H1 (cell line): ENCODE results near the gene ENDOV. TPM values are rescaled to one million over a fixed set of nuclear protein-coding genes. Genes with fewer than 3 reads are reported as not detected.
A peak's percentile ranks its signal among the peaks of the same experiment; 100 is the strongest.

Source experiments
- CTCF ChIA-PET: fragments of 300-600 bp; sonication (Branson Sonifier 250); formaldehyde crosslinking; loops from one replicate; lab custom pipeline; 2021; ENCODE audit not compliant: partially characterized antibody; lab: Charles Lee
- POLR2A ChIA-PET: fragments of 300-600 bp; sonication (Branson Sonifier 250); formaldehyde crosslinking; loops from one replicate; lab custom pipeline; 2021; ENCODE audit warnings: inconsistent platforms; ENCODE audit not compliant: partially characterized antibody; lab: Charles Lee
- DNase-seq, 2 experiments: peaks; one replicate each; pipeline versions ENCODE4 v3.0.0 to v3.0.0-alpha.2; 2010 to 2022; ENCODE audit warnings: low spot score in 2 of 2, low read depth in 1 of 2, mixed read lengths in 1 of 2
- FAIRE-seq: peaks from 2 replicates; lab custom pipeline; 2011; peaks lifted over from hg19 to GRCh38; lab: Jason Lieb, UNC
- H2AFZ ChIP-seq: 2 replicates; pipeline ENCODE4 v1.8.1; 2012; ENCODE audit warnings: low read length, inconsistent platforms
- H2AK5ac ChIP-seq: 2 replicates; pipeline ENCODE4 v1.6.1; 2013; ENCODE audit warnings: low read depth, low read length
- H2BK120ac ChIP-seq: replicated peaks from 2 replicates; pipeline ENCODE3; 2013; ENCODE audit warnings: low read depth, low read length, inconsistent platforms
- H2BK12ac ChIP-seq: 2 replicates; pipeline ENCODE4 v1.6.1; 2013; ENCODE audit warnings: low read depth, low read length
- H2BK15ac ChIP-seq: 2 replicates; pipeline ENCODE4 v1.6.1; 2013; ENCODE audit warnings: low read length
- H2BK20ac ChIP-seq: 2 replicates; pipeline ENCODE4 v1.6.1; 2013; ENCODE audit warnings: low read length
- H2BK5ac ChIP-seq: 2 replicates; pipeline ENCODE4 v1.6.1; 2013; ENCODE audit warnings: low read depth, low read length
- H3K14ac ChIP-seq: 2 replicates; pipeline ENCODE4 v1.6.1; 2013; ENCODE audit warnings: inconsistent platforms; ENCODE audit not compliant: insufficient read length
- H3K18ac ChIP-seq: 2 replicates; pipeline ENCODE4 v1.6.1; 2013; ENCODE audit warnings: low read length; ENCODE audit errors: extremely low read depth
- H3K23ac ChIP-seq: 2 replicates; pipeline ENCODE4 v1.6.1; 2013; ENCODE audit warnings: inconsistent platforms; ENCODE audit not compliant: insufficient read length
- H3K23me2 ChIP-seq: 2 replicates; pipeline ENCODE4 v1.6.1; 2013; ENCODE audit warnings: low read depth, low read length
- H3K27ac ChIP-seq: 2 replicates; pipeline ENCODE4 v1.6.1; 2011; ENCODE audit warnings: low read depth, low read length, inconsistent platforms
- H3K27me3 ChIP-seq, 4 experiments: replicated peaks in 1 of 4; 1 replicate in 1 of 4; 2 replicates in 3 of 4; pipeline versions ENCODE4 v1.6.1 to v1.8.1; 2011 to 2013; ENCODE audit warnings: low read length in 3 of 4, mild to moderate bottlenecking in 3 of 4, inconsistent platforms in 2 of 4, mixed read lengths in 2 of 4, moderate library complexity in 1 of 4; ENCODE audit not compliant: control insufficient read depth in 3 of 4, insufficient read depth in 3 of 4; ENCODE audit errors: extremely low read depth in 1 of 4
- H3K36me3 ChIP-seq, 4 experiments: 2 replicates each; pipeline versions ENCODE4 v1.6.1 to v1.8.1; 2011 to 2013; ENCODE audit warnings: mild to moderate bottlenecking in 4 of 4, low read length in 3 of 4, moderate library complexity in 2 of 4, control low read depth in 1 of 4, inconsistent platforms in 1 of 4; ENCODE audit not compliant: insufficient read depth in 4 of 4, control insufficient read depth in 2 of 4
- H3K4ac ChIP-seq: replicated peaks from 2 replicates; pipeline ENCODE3; 2013; ENCODE audit warnings: low read length, low read depth, mixed read lengths, inconsistent platforms; ENCODE audit not compliant: insufficient read length
- H3K4me1 ChIP-seq, 4 experiments: replicated peaks in 1 of 4; 1 replicate in 1 of 4; 2 replicates in 3 of 4; pipeline versions ENCODE4 v1.6.1 to v1.8.1; 2011 to 2013; ENCODE audit warnings: low read length in 3 of 4, inconsistent platforms in 2 of 4, mixed read lengths in 1 of 4; ENCODE audit not compliant: insufficient read depth in 4 of 4, control insufficient read depth in 3 of 4
- H3K4me2 ChIP-seq, 2 experiments: 2 replicates each; pipeline versions ENCODE4 v1.6.1 to v1.8.1; 2011 to 2013; ENCODE audit warnings: low read depth in 2 of 2, low read length in 2 of 2, control low read depth in 1 of 2, inconsistent platforms in 1 of 2, mild to moderate bottlenecking in 1 of 2; ENCODE audit not compliant: insufficient read depth in 1 of 2
- H3K4me3 ChIP-seq, 4 experiments: fragments of 200-600, 300-600 bp in 1 of 4; sonication (generic), shearing (Covaris generic), sonication (Bioruptor Twin) in 1 of 4; 2 replicates each; pipeline versions ENCODE4 v1.5.1 to v1.8.1; 2011 to 2016; ENCODE audit warnings: low read length in 4 of 4, low read depth in 3 of 4, control low read depth in 2 of 4, inconsistent platforms in 2 of 4, mild to moderate bottlenecking in 2 of 4, mixed read lengths in 1 of 4, moderate library complexity in 1 of 4; ENCODE audit not compliant: insufficient read depth in 2 of 4; ENCODE audit errors: extremely low read depth in 1 of 4
- H3K56ac ChIP-seq: replicated peaks from 2 replicates; pipeline ENCODE3; 2013; ENCODE audit warnings: low read depth, mild to moderate bottlenecking, mixed read lengths, low read length, inconsistent platforms; ENCODE audit not compliant: insufficient read length
- H3K79me1 ChIP-seq: 2 replicates; pipeline ENCODE4 v1.6.1; 2013; ENCODE audit warnings: low read depth, low read length, control low read depth
- H3K79me2 ChIP-seq, 2 experiments: 2 replicates each; pipeline versions ENCODE4 v1.6.1 to v1.8.1; 2012 to 2013; ENCODE audit warnings: low read length in 2 of 2, mild to moderate bottlenecking in 2 of 2, inconsistent platforms in 1 of 2; ENCODE audit not compliant: insufficient read depth in 2 of 2, control insufficient read depth in 1 of 2
- H3K9ac ChIP-seq, 4 experiments: replicated peaks in 1 of 4; 1 replicate in 1 of 4; 2 replicates in 3 of 4; pipeline versions ENCODE4 v1.6.1 to v1.8.1; 2011 to 2013; ENCODE audit warnings: low read depth in 3 of 4, low read length in 3 of 4, control low read depth in 2 of 4, mild to moderate bottlenecking in 2 of 4, moderate library complexity in 2 of 4, inconsistent platforms in 1 of 4; ENCODE audit errors: extremely low read depth in 1 of 4
- H3K9me3 ChIP-seq, 2 experiments: 2 replicates each; pipeline versions ENCODE4 v1.6.1 to v1.8.1; 2012 to 2013; ENCODE audit warnings: mild to moderate bottlenecking in 2 of 2, moderate library complexity in 2 of 2, control low read depth in 1 of 2, inconsistent platforms in 1 of 2, low read depth in 1 of 2, low read length in 1 of 2, mixed read lengths in 1 of 2; ENCODE audit not compliant: insufficient read depth in 2 of 2
- H4K20me1 ChIP-seq, 2 experiments: replicated peaks in 1 of 2; 2 replicates each; pipeline versions ENCODE3 to v1.8.1; 2011 to 2013; ENCODE audit warnings: inconsistent platforms in 2 of 2, low read length in 2 of 2, mild to moderate bottlenecking in 1 of 2; ENCODE audit not compliant: insufficient read depth in 2 of 2, control insufficient read depth in 1 of 2
- H4K5ac ChIP-seq: 2 replicates; pipeline ENCODE4 v1.6.1; 2013; ENCODE audit warnings: low read length, low read depth, mixed read lengths, inconsistent platforms; ENCODE audit not compliant: insufficient read length
- H4K8ac ChIP-seq: 2 replicates; pipeline ENCODE4 v1.8.0; 2013; ENCODE audit warnings: mild to moderate bottlenecking, moderate library complexity, low read length, inconsistent platforms; ENCODE audit not compliant: insufficient read depth; ENCODE audit errors: extremely low read depth
- H4K91ac ChIP-seq: replicated peaks from 2 replicates; pipeline ENCODE3; 2013; ENCODE audit warnings: low read length, mixed read lengths, inconsistent platforms; ENCODE audit not compliant: insufficient read length
- RAD21 ChIP-seq, 2 experiments: IDR thresholded peaks in 1 of 2; conservative IDR thresholded peaks in 1 of 2; 2 replicates each; pipeline ENCODE4 v1.6.1; 2011; ENCODE audit warnings: low read depth in 2 of 2, low read length in 2 of 2, improper control_type of control experiment in 1 of 2, inconsistent platforms in 1 of 2, mild to moderate bottlenecking in 1 of 2, moderate library complexity in 1 of 2
- WGBS, 2 experiments: shearing (Covaris generic) in 1 of 2; methylation state at CpG; one replicate each; pipeline versions ENCODE4 v1.1.6 to v1.1.7; 2013 to 2015; ENCODE audit warnings: low lambda C conversion rate in 2 of 2, mixed read lengths in 2 of 2, inconsistent platforms in 1 of 2, low coverage in 1 of 2, missing lambda C conversion rate in 1 of 2; ENCODE audit not compliant: insufficient replicate concordance in 2 of 2, insufficient coverage in 1 of 2, insufficient read length in 1 of 2; ENCODE audit errors: extremely low coverage in 1 of 2, missing lambda C conversion rate in 1 of 2; 5-methylcytosine and 5-hydroxymethylcytosine counted together
- polyA plus RNA-seq, 7 experiments: library from polyadenylated mRNA; depleted of rRNA in 3 of 7; stranded (reverse) in 5 of 7; unstranded in 2 of 7; fragments of >200 nt in 5 of 7; fragments of 200-250 nt in 2 of 7; gene quantifications; 1 replicate in 5 of 7; 2 replicates in 1 of 7; 4 replicates in 1 of 7; pipeline versions ENCODE4 v1.2.1 to v1.2.3, GENCODE V29; 2011 to 2013; ENCODE audit warnings: missing spikeins in 2 of 7, mixed read lengths in 2 of 7
- total RNA-seq: library from RNA; stranded (reverse); fragmentation: NEBNext Ultra II Directional; extraction: Animal tissue kit (Norgen Biotek cat#: 25700); gene quantifications from 2 replicates; pipeline ENCODE4 v1.2.1, GENCODE V29; 2021
- TF ChIP-seq, protein P1 (sequence below), 3 experiments: IDR thresholded peaks; 1 replicate in 2 of 3; 2 replicates in 1 of 3; pipeline versions ENCODE4 v1.5.1 to v1.6.1; 2011; ENCODE audit warnings: low read length in 3 of 3, mild to moderate bottlenecking in 3 of 3, inconsistent platforms in 2 of 3, low read depth in 1 of 3, moderate library complexity in 1 of 3; ENCODE audit not compliant: insufficient read depth in 1 of 3; ENCODE audit errors: control extremely low read depth in 1 of 3
- TF ChIP-seq, protein P2 (sequence below): IDR thresholded peaks from 2 replicates; pipeline ENCODE4 v1.6.1; 2011; ENCODE audit warnings: low read depth, mild to moderate bottlenecking, low read length; ENCODE audit not compliant: insufficient read depth

The ENDOV gene
- total and polyA plus RNA-seq, 2 of the 8 experiments (the other 6 are each of a cell fraction or from before 2014, with no cell fraction given): 10.6 to 13.3 TPM

DNA sequence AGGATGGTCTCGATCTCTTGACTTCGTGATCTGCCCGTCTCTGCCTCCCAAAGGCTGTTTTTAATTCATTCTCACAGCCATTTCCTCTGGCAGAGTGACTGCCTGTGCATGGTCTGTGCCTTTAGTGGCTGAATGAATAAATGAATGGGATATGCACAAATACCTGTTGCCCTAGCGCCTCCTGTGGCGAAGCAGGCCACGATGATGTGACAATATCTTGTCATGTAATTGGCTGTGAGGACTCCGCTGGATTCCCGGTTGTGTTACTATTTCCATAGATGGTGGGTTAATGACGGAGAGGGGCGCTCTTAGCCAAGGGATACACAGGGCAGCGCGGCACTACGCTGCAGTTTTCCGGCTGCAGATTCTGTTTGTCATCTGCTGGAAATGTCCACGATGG lies 26.8 kb upstream of the ENDOV start:
- H3K18ac ChIP-seq: no peak overlapping the region

More for the DNA sequence above, 26.8 kb upstream of the ENDOV start:
- H2AFZ ChIP-seq: no peak overlapping the region
- no peak overlapping the region for H2AK5ac ChIP-seq
- no peak overlapping the region for H4K91ac ChIP-seq
- no peak overlapping the region for H2BK5ac ChIP-seq
- no peak overlapping the region for H2BK12ac ChIP-seq
- H2BK15ac ChIP-seq: no peak overlapping the region
- H3K79me1 ChIP-seq: no peaks in the 10 kb centered on the region; the same call in none of the 2 replicates
- CTCF ChIA-PET: interaction anchor here (0.7 kb wide), 1 partner anchor 104 kb away, joined by 4 read pairs; no protein-coding TSS in a partner anchor
- no peak overlapping the region for H2BK20ac ChIP-seq
- H3K36me3 ChIP-seq: peaks cover 18 to 45% (median 28%) of the 10 kb centered on the region in 4 experiments; a peak in 7 of 8 replicates
- H3K23me2 ChIP-seq: no peaks in the 10 kb centered on the region
- POLR2A ChIA-PET: interaction anchor here (0.6 kb wide), 1 partner anchor 116 kb away, joined by 3 read pairs; no protein-coding TSS in a partner anchor
- no peaks in the 10 kb centered on the region for H3K4me1 ChIP-seq
- H3K79me2 ChIP-seq: no peaks in the 10 kb centered on the region
- 0 out of 4 replicates have a peak, but pooled peaks of 1 of the 2 experiments have one; percentile 3 for TF ChIP-seq RAD21 (IDR thresholded peaks at IDR 0.05 in 1 of 2, conservative IDR thresholded peaks at IDR 0.05 in 1 of 2; ENCODE audit: low read depth in 2 of 2, low read length in 2 of 2)
- TF ChIP-seq, protein P1, sequence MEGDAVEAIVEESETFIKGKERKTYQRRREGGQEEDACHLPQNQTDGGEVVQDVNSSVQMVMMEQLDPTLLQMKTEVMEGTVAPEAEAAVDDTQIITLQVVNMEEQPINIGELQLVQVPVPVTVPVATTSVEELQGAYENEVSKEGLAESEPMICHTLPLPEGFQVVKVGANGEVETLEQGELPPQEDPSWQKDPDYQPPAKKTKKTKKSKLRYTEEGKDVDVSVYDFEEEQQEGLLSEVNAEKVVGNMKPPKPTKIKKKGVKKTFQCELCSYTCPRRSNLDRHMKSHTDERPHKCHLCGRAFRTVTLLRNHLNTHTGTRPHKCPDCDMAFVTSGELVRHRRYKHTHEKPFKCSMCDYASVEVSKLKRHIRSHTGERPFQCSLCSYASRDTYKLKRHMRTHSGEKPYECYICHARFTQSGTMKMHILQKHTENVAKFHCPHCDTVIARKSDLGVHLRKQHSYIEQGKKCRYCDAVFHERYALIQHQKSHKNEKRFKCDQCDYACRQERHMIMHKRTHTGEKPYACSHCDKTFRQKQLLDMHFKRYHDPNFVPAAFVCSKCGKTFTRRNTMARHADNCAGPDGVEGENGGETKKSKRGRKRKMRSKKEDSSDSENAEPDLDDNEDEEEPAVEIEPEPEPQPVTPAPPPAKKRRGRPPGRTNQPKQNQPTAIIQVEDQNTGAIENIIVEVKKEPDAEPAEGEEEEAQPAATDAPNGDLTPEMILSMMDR (IDR thresholded peaks at IDR 0.05; ENCODE audit: control extremely low read depth in 1 of 3, insufficient read depth in 1 of 3, low read depth in 1 of 3, low read length in 3 of 3): peak in 2 of 3 experiments; percentile 29 to 47; a peak in 2 of 4 replicates
- TF ChIP-seq, protein P2, sequence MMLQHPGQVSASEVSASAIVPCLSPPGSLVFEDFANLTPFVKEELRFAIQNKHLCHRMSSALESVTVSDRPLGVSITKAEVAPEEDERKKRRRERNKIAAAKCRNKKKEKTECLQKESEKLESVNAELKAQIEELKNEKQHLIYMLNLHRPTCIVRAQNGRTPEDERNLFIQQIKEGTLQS: no peak
- no peak for FAIRE-seq
- no peak overlapping the region for H3K27ac ChIP-seq
- no peak overlapping the region for H4K5ac ChIP-seq
- no peak overlapping the region for H3K4me3 ChIP-seq
- H3K56ac ChIP-seq: no peak overlapping the region
- WGBS, 2 experiments: 92% methylated on average over 15 of the region's 15 CpGs; no CpG with 5 or more reads in 1 of the 2 experiments
- H3K4me2 ChIP-seq: no peak overlapping the region
- no peak overlapping the region for H3K9ac ChIP-seq
- H3K23ac ChIP-seq: no peak overlapping the region
- peaks cover 2% of the 10 kb centered on the region in 2 experiments for H4K20me1 ChIP-seq
- H3K14ac ChIP-seq: no peak overlapping the region
- H2BK120ac ChIP-seq: no peak overlapping the region
- no peaks in the 10 kb centered on the region for H3K9me3 ChIP-seq
- H3K4ac ChIP-seq: no peak overlapping the region
- DNase-seq: no peak
- no peak overlapping the region for H4K8ac ChIP-seq
- H3K27me3 ChIP-seq: no peaks in the 10 kb centered on the region
